Measurements from ENCODE around the gene MYH6. TPM values are rescaled to one million over a fixed set of nuclear protein-coding genes. Genes with fewer than 3 reads are reported as not detected.

MYH6 gene
- total and polyA plus RNA-seq, 2 donors (not counting 1 experiment from before 2014, with no cell fraction given): not detected

GRCh38 chr14:23425169-23425568 is 17.1 kb upstream of the MYH6 start:
- 93% methylated on average over 10 of the region's 10 CpGs for WGBS (ENCODE audit: insufficient coverage)
- no peaks in the 10 kb centered on the region for H3K27me3 ChIP-seq (replicated peaks in 1 of 4; ENCODE audit: control extremely low read depth in 1 of 4, control insufficient read depth in 3 of 4, insufficient read depth in 4 of 4, low read length in 3 of 4)
- intact Hi-C loops (cut with micrococcal nuclease): no loop called here
- no peak for DNase-seq
- CTCF ChIA-PET: no interaction called here
- no peaks in the 10 kb centered on the region for H3K79me2 ChIP-seq (ENCODE audit: control insufficient read depth, insufficient read depth, low read length)
- ATAC-seq (ENCODE audit: low read depth): no peak
- H2AFZ ChIP-seq (ENCODE audit: insufficient read depth, low read depth, low read length, poor library complexity, severe bottlenecking): no peak overlapping the region
- peaks cover 14% of the 10 kb centered on the region for H3K27me3 Mint-ChIP-seq
- no peaks in the 10 kb centered on the region for H3K4me1 ChIP-seq (ENCODE audit: control insufficient read depth in 2 of 2, insufficient read depth in 2 of 2, low read length in 2 of 2)
- TF ChIP-seq EZH2 (IDR thresholded peaks at IDR 0.05; ENCODE audit: borderline replicate concordance, insufficient read depth, low read depth, low read length, poor library complexity, severe bottlenecking): no peak
- no peak for TF ChIP-seq CTCF (IDR thresholded peaks at IDR 0.05)
- no peak overlapping the region for H3K4me3 ChIP-seq (ENCODE audit: control extremely low read depth in 1 of 5, extremely low read depth in 1 of 5, insufficient read depth in 1 of 5, low read depth in 2 of 5, low read length in 4 of 5)
- POLR2A ChIA-PET: no interaction called here
- H3K4me3 Mint-ChIP-seq: no peak overlapping the region
- no peak overlapping the region for H3K9ac ChIP-seq (ENCODE audit: low read length)
- no peaks in the 10 kb centered on the region for H3K9me3 Mint-ChIP-seq (ENCODE audit: insufficient read depth)
- no peak overlapping the region for H3K27ac ChIP-seq (ENCODE audit: low read length in 2 of 2)
- H3K9me3 ChIP-seq (ENCODE audit: control extremely low read depth in 1 of 3, control insufficient read depth in 2 of 3, insufficient read depth in 1 of 3, low read length in 2 of 3): no peaks in the 10 kb centered on the region
- H3K27ac Mint-ChIP-seq: no peak overlapping the region
- no peak overlapping the region for H3K4me2 ChIP-seq (replicated peaks; ENCODE audit: low read depth, low read length, poor library complexity, severe bottlenecking)
- H3K36me3 ChIP-seq (replicated peaks in 1 of 2; ENCODE audit: control extremely low read depth in 1 of 2, control insufficient read depth in 1 of 2, extremely low read depth in 1 of 2, insufficient read depth in 2 of 2, low read length in 1 of 2): no peaks in the 10 kb centered on the region
- H3K4me1 Mint-ChIP-seq: no peaks in the 10 kb centered on the region
- H4K20me1 ChIP-seq (ENCODE audit: control insufficient read depth, insufficient read depth, low read length, poor library complexity, severe bottlenecking): no peaks in the 10 kb centered on the region

- Histone ChIP-seq H3K9ac (ENCODE audit: low read length) (no peak overlapping the region), H2AFZ (ENCODE audit: insufficient read depth, low read depth, low read length, poor library complexity, severe bottlenecking) (no peak overlapping the region), H3K9me3 (ENCODE audit: control extremely low read depth in 1 of 3, control insufficient read depth in 2 of 3, insufficient read depth in 1 of 3, low read length in 2 of 3) (no peaks in the 10 kb centered on the region), H3K79me2 (ENCODE audit: control insufficient read depth, insufficient read depth, low read length) (no peaks in the 10 kb centered on the region), H4K20me1 (ENCODE audit: control insufficient read depth, insufficient read depth, low read length, poor library complexity, severe bottlenecking) (no peaks in the 10 kb centered on the region), H3K4me3 (ENCODE audit: control extremely low read depth in 1 of 5, extremely low read depth in 1 of 5, insufficient read depth in 1 of 5, low read depth in 2 of 5, low read length in 4 of 5) (no peak overlapping the region), H3K4me2 (replicated peaks; ENCODE audit: low read depth, low read length, poor library complexity, severe bottlenecking) (no peak overlapping the region), H3K4me1 (ENCODE audit: control insufficient read depth in 2 of 2, insufficient read depth in 2 of 2, low read length in 2 of 2) (no peaks in the 10 kb centered on the region), H3K36me3 (replicated peaks in 1 of 2; ENCODE audit: control extremely low read depth in 1 of 2, control insufficient read depth in 1 of 2, extremely low read depth in 1 of 2, insufficient read depth in 2 of 2, low read length in 1 of 2) (no peaks in the 10 kb centered on the region), H3K27me3 (replicated peaks in 1 of 4; ENCODE audit: control extremely low read depth in 1 of 4, control insufficient read depth in 3 of 4, insufficient read depth in 4 of 4, low read length in 3 of 4) (peaks cover 0 to 2% (median 0%) of the 10 kb centered on the region in 4 experiments), H3K27ac (ENCODE audit: low read length in 2 of 2) (no peak overlapping the region)
- no peak for DNase-seq
- WGBS (ENCODE audit: insufficient coverage): 90% methylated on average over 6 of the region's 6 CpGs
- intact Hi-C loops (cut with micrococcal nuclease): no loop called here
- ATAC-seq (ENCODE audit: low read depth): no peak
- Mint-ChIP-seq H3K27me3 (peaks cover 20% of the 10 kb centered on the region), H3K4me1 (no peaks in the 10 kb centered on the region), H3K27ac (no peak overlapping the region), H3K4me3 (no peak overlapping the region), H3K9me3 (ENCODE audit: insufficient read depth) (no peaks in the 10 kb centered on the region)
- ChIA-PET POLR2A (no interaction called here), CTCF (interaction anchor here (0.8 to 1.0 kb wide), 2 partner anchors 51 to 208 kb away, joined by 4 to 6 read pairs; no protein-coding TSS in a partner anchor)
- TF ChIP-seq EZH2 (IDR thresholded peaks at IDR 0.05; ENCODE audit: borderline replicate concordance, insufficient read depth, low read depth, low read length, poor library complexity, severe bottlenecking): no peak
- no peak for TF ChIP-seq CTCF (IDR thresholded peaks at IDR 0.05)
Measured at GRCh38 chr14:23423657-23424056, 15.6 kb upstream of the MYH6 start.
